ENCODE data around the gene FAM117B.
"Not testable (repeated sequence)": the region's sequence is repeated elsewhere in the genome, so short reads cannot be mapped to it uniquely, and the experiment has no call there.

FAM117B gene

DNA sequence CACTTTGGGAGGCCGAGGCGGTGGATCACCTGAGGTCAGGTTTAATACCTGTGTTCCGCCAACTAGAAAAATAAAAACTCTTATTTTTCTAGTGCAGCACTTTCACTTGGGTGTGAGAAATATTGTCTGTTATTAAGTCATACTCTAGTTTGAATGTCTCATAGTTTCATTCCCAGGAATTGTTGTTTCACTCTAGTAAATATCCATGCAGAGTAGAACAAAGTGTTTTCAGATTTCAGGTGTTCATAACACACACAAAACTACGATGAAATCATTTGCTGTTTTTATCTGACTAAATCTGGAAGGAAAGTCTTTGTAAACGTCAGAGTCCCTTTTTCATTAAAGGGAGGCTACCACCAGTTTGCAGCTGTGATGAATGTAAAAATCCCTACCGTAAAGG, 4.0 kb downstream of the FAM117B start:
- no peak for DNase-seq (ENCODE audit: low spot score)

DNA sequence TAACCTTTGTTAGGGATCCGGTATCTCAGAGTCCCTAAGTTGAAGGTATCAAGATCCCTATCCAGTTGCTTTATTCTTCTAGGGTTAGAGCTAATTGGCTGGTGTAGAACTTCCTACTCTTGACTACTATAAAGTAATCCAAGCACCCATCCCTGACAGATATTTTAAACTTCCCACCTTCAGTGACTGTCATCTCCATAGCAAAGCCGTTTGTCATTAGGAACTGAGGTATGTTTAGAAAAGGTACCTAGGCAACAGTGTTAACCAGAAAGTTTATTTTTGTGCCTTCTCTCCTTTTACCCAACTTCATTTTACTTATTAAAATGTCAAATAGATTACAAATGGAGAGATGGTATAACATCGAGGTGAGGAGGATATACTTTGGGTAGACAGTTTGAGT, 4.5 kb downstream of the FAM117B start:
- no peak for DNase-seq (ENCODE audit: low spot score)

DNA sequence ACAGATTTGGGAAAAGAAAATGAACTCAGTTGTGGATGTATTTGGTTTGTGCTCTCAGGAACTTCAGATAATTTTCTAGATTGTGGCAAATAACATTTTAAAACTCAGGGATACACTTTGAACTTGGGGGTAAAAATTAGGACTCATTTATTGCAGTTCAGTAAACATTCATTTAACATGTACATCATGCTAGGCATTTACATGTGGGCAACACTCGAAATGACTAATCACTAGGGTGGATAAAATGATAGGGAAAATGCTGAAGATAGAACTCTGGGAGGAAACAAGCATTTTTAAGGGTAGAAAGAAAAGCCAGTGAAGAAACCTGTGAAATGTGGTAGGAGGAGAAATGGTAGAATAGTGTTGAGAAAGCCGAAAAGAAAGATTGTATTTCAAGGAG, 7.8 kb downstream of the FAM117B start:
- DNase-seq (ENCODE audit: low spot score) = no peak

DNA sequence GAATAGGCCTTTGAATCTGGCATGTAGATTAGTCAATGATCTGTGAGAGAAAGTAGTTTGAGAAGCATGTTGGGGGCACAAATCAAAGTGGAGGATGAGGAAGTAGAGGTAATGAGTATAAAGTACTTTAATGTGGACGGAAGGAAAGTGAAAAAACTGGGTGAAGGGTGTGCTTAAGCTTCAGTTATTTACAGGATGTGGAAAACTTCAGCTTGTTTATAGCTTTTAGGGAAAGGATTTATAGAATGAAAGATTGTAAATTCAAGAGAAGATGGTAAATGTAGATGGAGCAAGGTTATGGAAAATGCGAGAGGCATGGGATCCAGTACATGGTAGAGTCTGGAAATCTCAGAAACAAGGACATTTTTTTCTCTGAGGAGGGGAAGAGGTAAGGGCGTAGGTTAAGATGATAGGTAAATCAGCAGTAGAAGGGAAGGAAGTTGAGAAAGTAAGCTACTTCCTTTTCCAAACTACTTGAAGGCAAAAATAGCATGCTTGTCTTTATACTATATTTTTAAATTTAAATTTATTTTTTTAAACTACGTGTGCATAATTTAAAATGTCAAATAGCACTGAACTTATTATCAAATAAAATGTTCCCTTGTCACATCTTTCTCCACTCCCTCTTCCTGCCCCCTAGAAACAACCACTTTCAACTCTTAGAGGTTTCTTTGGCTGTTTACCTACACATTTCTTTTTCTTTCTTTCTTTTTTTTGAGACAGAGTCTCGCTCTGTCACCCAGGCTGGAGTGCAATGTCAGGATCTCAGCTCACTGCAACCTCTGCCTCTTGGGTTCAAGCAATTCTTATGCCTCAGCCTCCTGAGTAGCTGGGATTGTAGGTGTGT, 8.5 kb downstream of the FAM117B start:
- DNase-seq (ENCODE audit: low spot score) = no peak

DNA sequence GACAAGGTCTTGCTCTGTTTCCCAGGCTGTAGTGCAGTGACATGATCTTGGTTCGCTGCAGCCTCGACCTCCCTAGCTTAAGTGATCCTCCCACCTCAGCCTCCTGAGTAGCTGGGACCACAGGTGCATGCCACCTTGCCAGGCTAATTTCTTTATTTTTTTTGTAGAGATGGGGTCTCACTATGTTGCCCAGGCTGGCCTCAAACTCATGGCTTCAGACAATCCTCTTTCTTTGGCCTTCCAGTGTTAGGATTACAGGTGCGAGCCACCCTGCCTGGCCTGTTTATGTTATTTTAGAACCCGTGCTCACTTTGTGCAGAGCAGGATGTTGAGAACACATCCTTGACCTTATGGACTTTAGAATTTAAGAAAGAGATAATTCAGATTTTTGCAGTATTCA, 17.4 kb downstream of the FAM117B start:
- no peak for DNase-seq (ENCODE audit: low spot score)

DNA sequence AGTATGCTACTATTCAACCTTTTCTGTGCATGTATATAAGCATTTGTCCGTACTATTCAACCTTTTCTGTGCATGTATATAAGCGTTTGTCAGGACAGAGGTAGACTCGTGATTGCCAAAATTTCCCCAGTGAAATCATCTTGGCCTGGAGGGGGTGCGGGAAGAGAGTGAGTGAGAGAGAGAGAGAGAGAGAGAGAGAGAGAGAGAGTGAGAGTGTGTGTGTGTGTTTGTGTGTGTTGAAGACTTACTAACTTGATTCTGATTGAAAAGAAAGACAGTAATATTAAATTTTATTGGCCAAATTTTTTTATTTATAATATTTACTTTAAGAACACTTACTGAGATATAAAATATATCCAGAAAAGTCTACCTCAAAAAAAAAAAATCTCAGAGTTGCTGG, 19.1 kb downstream of the FAM117B start:
- no peak for DNase-seq (ENCODE audit: low spot score)

DNA sequence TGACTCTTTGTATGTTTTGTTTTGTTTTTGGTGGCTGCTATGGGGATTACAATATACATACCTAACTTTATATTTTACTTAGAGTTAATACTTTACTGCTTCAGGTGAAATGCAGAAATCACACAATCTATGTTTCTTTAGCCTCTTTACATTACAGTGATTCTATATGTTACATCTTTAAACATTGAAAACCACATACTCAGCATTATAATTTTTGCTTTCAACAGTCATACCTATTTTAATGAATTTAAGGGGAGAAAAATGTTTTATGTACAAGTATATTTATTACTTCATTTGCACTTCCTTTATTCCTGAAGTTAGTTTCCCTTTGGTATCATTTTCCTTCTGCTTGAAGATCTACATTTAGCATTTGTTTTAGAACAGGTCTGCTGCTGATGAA, 23.1 kb downstream of the FAM117B start:
- no peak for DNase-seq (ENCODE audit: low spot score)

DNA sequence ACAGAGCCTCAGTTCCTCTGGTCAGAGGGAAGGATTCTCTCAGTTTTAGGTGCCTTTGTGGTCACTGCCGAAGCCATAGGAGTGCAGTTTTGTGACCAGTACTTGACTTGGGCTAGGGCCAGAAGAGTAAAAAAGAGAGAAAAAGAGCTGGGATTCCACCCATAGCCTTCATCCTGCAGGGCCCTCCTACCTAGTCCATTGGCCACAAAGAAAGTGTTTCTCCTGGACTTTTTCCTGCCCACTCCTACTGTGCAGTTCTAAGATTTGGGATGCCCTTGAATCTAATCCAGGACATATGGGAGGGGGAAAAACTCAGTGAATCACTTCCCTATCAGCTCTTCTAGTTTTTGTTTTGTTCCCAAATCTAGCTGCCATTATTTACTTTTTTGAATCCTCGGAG, 26.0 kb downstream of the FAM117B start:
- no peak for DNase-seq (ENCODE audit: low spot score)

DNA sequence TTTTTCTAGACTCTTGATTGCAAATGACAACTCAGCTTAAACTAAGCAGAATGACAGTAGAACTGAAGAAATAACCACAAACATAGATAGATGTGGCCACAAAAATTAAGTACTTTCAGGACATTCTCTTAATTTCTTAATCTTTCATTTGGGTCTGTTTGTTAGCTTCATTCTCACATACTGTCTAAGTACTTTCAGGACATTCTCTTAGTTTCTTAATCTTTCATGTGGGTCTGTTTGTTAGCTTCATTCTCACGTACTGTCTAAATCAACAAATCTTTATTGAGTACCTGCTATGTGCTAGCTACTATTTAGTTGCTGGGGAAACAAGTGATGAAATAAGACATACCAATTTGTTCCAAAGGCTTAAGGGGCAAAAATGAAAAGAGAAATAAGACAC, 35.1 kb downstream of the FAM117B start:
- DNase-seq (ENCODE audit: low spot score) = no peak

DNA sequence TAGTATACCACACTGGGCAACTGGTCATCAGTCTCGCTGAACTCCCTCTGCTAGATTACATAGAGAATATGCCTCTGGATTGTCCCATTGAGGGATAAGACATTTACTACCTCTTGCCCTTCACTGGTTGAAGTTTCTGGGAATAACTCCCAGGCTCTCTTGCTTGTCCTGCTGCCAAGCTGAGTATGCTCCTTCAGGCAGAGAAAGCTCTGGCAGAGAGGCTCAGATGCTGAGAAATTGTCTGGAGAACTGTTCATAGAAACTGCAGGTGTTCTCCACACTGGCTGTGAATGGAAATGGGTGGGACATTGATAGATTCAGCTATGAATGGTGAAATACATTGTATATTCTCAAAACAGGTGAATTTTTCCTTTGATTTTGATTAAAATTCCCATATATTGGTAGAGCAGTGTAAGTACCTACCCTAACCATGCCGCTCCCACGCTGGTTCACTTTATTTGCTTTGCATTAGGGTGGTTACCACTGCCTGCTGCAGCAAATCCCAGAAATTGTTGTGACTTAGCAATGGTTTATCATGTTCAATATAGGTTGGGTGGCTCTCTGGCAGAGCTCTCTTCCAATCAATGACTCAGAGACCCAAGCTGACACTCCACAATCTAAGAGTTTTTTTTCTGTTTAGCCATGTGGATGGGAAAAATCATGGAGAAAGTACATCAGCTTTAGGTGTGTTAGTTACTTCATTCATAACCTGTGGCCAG, 36.7 kb downstream of the FAM117B start:
- DNase-seq (ENCODE audit: low spot score) = no peak

DNA sequence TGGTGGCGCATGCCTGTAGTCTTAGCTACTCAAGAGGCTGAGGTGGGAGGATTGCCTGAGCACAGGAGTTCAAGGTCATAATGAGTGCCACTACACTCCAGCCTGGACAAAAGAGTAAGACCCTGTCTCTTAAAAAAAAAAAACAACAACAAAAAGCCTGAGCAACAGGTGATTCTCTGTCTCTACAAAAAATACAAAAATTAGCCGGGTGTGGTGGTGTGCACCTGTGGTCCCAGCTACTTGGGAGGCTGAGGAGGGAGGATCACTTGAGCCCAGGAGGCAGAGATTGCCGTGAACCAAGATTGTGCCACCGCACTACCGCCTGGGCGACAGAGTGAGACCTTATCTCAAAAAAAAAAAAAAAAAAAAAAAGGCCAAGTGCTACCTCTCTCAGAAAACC, 40.3 kb downstream of the FAM117B start:
- DNase-seq (ENCODE audit: low spot score) = not testable (repeated sequence)

DNA sequence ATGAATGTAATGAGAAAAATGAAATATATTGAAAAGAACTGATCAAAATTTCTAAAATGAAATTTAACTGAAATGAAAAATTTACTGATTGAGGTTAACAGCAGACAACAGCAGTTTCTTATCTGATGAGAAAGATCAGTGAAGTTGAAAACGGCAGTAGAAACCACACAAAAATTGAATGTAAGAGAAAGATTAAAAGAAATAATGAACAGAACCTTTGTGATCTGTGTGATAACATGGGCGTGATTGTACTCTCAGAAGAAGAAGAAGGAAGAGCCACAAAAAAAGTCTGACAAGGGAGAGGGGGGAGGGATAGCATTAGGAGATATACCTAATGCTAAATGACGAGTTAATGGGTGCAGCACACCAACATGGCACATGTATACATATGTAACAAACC, 45.2 kb downstream of the FAM117B start:
- DNase-seq (ENCODE audit: low spot score) = no peak

DNA sequence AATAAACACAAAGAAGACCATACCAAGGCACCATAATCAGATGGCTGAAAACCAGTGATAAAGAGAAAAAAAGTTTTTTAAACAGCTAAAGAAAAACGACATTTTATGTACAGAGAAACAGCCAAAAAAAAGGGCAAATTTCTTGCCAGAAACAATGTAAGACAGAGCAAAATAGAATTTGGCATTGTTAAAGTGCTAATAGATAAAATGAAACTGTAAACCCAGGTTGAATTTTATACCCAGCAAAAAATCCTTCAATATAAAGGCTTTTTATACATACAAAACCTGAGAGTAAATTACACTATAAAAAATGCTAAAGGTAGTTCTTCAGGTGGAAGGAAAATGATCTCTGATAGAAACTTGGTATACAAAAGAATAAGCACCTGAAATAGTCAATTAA, 45.7 kb downstream of the FAM117B start:
- DNase-seq (ENCODE audit: low spot score) = no peak

DNA sequence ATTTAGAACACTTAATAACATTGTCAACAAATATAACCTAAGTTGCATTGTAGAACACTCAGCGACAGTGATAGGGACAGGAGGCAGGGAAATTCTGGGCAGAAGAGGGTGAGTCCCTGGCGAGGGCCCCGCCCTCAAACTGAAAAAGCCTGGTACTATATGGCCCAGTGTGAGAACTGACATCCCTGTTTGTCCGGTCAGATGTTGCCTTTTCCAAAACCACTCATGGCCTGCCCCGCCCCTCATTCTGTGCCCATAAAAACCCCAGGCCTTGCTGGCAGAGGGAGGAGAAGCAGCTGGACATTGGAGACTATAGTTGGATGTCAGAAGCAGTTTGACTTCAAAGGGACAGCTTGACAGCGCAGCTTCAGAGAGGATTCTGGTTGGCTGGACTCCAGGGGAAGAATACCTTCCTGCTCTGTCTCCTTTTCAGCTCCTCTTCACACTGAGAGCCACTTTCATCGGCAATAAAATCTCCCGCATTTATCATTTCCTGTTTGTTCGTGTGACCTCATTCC, 47.0 kb downstream of the FAM117B start:
- no peak for DNase-seq (ENCODE audit: low spot score)

DNA sequence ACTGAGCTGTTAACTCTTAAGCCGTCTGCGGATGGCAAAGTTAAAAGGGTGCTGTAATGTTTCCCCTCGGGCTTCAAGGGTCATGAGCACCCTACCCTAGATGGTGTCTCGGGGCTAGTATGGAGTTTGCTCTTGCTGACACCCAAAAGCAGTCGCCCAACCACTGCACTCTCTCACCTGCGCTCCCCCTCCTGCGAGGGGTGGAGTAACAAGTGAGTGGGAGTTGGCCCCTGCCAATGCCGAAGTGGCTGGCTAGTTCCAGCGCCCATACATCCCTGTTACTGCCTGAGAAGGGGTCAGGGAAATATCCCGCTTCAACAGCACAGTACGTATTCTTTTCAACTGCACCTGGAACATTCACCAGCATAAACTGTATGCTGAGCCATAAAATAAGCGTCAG, 47.5 kb downstream of the FAM117B start:
- DNase-seq (ENCODE audit: low spot score) = no peak

DNA sequence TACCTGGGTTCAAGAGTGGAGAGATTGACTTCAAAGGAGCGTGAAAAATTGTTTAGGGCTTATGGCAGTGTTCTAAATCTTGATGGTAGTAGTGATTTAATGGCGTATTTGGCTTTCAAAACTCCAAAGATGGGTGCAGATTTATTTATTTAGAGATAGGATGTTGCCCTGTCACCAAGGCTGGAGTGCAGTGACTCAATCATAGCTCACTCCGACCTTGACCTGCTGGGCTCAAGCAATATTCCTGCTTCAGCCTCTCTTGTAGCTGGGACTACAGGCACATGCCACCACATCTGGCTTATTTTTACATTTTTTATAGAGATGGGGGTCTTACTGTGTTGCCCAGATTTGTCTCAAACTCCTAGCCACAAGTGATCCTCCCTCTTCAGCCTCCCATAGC, 52.5 kb downstream of the FAM117B start:
- DNase-seq (ENCODE audit: low spot score) = no peak

DNA sequence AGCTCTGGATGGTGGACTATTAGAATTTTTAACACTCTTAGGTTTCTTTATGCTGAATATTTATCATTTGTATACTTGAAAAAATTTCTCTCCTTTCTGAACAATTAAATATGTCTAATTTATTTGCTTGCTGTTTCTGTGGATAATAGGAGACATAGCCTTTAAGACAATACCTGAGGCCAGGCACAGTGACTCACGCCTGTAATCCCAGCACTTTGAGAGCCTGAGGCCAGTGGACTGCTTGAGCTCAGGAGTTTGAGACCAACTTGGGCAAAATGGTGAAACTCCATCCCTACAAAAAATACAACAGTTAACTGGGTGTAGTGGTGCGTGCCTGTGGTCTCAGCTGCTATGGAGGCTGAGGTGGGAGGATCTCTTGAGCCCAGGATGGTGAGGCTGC, 54.7 kb downstream of the FAM117B start:
- no peak for DNase-seq (ENCODE audit: low spot score)

DNA sequence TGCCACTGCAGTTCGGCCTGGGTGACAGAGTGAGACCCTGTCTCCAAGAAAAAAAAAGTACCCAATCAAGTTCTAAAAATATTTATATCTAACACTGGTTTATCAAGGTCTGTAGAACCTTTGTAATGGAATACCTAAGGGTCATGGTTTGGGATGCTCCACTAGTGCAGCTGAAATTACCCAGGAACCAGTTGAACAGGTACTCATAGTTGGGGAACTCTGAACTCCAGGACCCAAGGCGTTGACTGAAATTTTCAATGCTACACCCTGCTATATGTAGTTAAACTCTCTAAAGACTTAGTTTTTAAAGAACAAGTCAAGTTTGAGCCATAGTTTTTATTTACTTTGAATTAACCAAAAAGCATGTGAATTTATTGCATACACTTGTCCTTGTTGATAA, 55.1 kb downstream of the FAM117B start:
- no peak for DNase-seq (ENCODE audit: low spot score)

DNA sequence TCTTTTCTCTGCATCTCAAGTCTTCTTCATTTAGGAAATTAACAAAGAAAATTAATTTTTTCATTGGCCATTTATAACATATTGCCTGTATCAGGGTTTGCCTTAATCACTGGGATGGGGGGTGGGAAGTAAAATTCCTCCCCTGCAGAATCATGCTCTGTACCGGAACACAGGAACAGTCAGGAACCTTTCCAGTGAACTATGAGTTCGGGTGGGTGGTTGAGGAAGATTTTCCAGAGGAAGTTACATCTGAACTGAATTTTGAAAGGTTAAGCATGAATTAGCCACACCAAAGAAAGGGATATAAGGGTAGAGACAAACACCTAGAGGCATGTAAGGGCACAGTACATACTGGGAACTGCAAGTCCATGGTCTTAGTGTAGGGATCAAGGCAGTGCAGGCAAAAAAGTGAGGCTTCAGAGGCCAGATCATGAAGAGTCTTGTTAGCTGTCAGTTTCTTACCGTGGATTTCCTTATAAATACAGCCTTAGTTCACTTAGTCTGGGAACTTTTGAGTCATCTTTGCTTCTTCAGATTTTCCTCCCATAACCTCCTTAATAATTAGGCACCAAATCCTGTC, 55.6 kb downstream of the FAM117B start:
- no peak for DNase-seq (ENCODE audit: low spot score)

DNA sequence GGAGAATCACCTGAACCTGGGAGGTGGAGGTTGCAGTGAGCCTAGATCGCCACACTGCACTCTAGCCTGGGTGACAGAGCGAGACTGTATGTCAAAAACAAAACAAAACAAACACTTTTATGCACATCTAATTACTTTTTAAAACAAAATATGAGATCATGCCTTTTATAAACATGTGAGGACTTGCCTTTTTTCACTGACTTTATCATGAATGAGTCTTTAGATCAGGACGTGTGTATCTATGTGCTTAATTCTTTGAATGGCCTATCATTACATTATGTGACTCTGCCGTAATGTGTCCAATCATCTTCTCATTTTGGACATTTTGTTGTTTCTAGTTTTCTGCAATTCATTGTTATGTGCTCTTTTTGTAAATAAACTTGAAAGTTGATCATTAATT, 58.7 kb downstream of the FAM117B start:
- DNase-seq (ENCODE audit: low spot score) = no peak

DNA sequence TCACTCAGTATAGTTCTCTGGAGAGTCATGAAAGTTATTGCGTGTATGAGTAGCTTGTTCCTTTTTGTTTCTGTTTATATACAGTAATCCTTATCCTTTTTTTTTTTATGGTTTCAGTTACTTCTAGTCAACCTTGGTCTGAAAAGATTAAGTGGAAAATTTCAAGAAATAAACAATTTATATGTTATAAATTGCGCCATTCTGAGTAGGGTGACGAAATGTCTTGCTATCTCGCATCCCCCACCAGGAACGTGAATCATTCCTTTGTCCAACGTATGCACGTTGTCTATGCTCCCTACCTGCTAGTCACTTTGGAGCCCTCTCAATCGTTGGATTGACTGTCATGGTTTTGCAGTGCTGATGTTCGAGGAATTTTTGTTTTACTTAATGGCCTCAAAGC, 60.4 kb downstream of the FAM117B start:
- no peak for DNase-seq (ENCODE audit: low spot score)

DNA sequence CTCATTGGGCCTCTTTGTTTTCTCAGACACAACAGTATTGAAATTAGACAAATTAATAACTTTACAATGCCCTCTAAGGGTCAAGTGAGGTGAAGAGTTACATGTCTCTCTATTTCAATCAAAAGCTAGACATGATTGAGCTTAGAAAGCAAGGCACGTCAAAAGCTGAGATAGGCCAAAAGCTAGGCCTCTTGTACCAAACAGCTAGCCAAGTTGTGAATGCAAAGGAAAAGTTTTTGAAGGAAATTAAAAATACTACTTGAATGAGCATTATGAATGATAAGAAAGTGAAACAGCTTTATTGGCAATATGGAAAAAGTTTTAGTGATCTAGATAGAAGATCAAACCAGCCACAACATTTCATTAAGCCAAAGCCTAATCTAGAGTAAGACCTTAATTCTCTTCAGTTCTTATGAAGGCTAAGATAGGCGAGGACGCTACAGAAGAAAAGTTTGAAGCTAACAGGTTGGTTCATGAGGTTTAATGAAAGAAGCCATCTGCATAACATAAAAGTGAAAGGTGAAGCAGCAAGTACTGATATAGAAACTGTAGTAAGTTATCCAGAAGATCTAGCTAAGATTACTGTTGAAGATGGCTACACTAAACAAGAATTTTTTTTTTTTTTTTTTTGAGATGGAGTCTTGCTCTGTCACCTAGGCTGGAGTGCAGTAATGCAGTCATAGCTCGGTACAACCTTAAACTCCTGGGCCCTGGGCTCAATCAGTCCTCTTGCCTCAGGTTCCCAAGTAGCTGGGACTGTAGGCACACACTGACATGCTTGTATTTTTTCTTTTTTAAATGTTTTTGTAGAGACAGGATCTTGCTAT, 65.5 kb downstream of the FAM117B start:
- no peak for DNase-seq (ENCODE audit: low spot score)

All from SK-N-DZ (cell line).